ENCODE results near the gene CCDC124.

GRCh38 chr19:17972230-17972629 lies 39.4 kb downstream of the CCDC124 start:
- no peak for TF ChIP-seq CTCF (IDR thresholded peaks at IDR 0.05 in 4 of 5, conservative IDR thresholded peaks at IDR 0.05 in 1 of 5)
- no peak for TF ChIP-seq POLR2A (IDR thresholded peaks at IDR 0.05)
